ENCODE data around the gene CNOT3. TPM values are rescaled to one million over a fixed set of nuclear protein-coding genes. Genes with fewer than 3 reads are reported as not detected.

Gene CNOT3
- total and polyA plus RNA-seq, 9 of the 15 experiments (the other 6 are each of a cell fraction or from before 2014, with no cell fraction given): 0.27 to 60.4 (median 9.9) TPM

DNA sequence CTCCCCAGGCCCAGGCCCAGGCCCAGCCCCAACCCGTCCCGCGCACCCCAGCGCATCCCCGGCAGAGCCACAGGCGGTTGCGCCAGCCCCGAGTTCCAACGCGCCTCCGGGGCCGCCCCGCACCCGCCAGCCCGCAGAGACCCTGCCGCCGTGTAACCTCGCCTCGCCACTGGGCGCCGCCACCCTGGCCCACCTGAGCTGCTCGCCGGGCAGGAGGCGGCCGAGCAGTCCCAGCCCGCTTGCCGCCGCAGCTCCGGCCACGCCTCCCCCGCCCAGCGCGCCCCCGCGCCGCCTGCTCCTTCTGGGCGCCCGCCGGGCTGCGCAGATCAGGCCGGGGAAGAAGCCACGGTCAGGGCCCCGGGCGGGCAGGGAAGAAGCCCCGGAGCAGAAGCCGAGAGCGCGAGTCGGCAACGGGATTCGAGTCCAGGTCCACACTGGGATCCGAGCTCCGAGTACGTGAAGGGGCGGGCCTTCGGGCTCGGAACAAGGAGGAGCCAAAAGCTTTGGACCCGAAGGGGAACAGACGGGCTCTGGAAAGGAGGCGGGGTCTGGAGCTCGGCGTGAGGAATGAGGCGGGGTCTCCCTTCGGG, 51.7 kb downstream of the CNOT3 start, which contains the start of gene MBOAT7 (continued):
- TF ChIP-seq POLR2G (IDR thresholded peaks at IDR 0.05; ENCODE audit: low read depth, low read length): peak; percentile 92
- no peak for TF ChIP-seq BRD9 (IDR thresholded peaks at IDR 0.05; ENCODE audit: low read depth, partially characterized antibody)
- TF ChIP-seq, protein P1, sequence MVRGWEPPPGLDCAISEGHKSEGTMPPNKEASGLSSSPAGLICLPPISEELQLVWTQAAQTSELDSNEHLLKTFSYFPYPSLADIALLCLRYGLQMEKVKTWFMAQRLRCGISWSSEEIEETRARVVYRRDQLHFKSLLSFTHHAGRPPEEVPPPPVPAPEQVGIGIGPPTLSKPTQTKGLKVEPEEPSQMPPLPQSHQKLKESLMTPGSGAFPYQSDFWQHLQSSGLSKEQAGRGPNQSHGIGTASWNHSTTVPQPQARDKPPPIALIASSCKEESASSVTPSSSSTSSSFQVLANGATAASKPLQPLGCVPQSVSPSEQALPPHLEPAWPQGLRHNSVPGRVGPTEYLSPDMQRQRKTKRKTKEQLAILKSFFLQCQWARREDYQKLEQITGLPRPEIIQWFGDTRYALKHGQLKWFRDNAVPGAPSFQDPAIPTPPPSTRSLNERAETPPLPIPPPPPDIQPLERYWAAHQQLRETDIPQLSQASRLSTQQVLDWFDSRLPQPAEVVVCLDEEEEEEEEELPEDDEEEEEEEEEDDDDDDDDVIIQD (CRISPR knock-in tag; IDR thresholded peaks at IDR 0.05): no peak
- no peak for TF ChIP-seq NCOA1 (IDR thresholded peaks at IDR 0.05; ENCODE audit: low read depth)
- TF ChIP-seq, protein P2, sequence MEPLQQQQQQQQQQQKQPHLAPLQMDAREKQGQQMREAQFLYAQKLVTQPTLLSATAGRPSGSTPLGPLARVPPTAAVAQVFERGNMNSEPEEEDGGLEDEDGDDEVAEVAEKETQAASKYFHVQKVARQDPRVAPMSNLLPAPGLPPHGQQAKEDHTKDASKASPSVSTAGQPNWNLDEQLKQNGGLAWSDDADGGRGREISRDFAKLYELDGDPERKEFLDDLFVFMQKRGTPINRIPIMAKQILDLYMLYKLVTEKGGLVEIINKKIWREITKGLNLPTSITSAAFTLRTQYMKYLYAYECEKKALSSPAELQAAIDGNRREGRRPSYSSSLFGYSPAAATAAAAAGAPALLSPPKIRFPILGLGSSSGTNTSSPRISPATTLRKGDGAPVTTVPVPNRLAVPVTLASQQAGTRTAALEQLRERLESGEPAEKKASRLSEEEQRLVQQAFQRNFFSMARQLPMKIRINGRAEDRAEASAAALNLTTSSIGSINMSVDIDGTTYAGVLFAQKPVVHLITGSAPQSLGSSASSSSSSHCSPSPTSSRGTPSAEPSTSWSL (CRISPR knock-in tag; IDR thresholded peaks at IDR 0.05; ENCODE audit: borderline replicate concordance): no peak
- TF ChIP-seq, protein P3, sequence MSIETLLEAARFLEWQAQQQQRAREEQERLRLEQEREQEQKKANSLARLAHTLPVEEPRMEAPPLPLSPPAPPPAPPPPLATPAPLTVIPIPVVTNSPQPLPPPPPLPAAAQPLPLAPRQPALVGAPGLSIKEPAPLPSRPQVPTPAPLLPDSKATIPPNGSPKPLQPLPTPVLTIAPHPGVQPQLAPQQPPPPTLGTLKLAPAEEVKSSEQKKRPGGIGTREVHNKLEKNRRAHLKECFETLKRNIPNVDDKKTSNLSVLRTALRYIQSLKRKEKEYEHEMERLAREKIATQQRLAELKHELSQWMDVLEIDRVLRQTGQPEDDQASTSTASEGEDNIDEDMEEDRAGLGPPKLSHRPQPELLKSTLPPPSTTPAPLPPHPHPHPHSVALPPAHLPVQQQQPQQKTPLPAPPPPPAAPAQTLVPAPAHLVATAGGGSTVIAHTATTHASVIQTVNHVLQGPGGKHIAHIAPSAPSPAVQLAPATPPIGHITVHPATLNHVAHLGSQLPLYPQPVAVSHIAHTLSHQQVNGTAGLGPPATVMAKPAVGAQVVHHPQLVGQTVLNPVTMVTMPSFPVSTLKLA (conservative IDR thresholded peaks at IDR 0.05): peak in 1 of 2 experiments; percentile 7; a peak in 2 of 4 replicates
- peak; percentile 90 for TF ChIP-seq RB1 (IDR thresholded peaks at IDR 0.05; ENCODE audit: low read depth)
- no peak for TF ChIP-seq PRPF4 (IDR thresholded peaks at IDR 0.05; ENCODE audit: insufficient read depth, low read depth, low read length, poor library complexity, severe bottlenecking)
- TF ChIP-seq NEUROD1 (IDR thresholded peaks at IDR 0.05; ENCODE audit: borderline replicate concordance, low read depth, low read length, partially characterized antibody): peak; percentile 80
- TF ChIP-seq CHCHD3 (CRISPR knock-in tag; IDR thresholded peaks at IDR 0.05): no peak
- peak; percentile 46 to 82; a peak in 1 of 4 replicates for TF ChIP-seq NONO (IDR thresholded peaks at IDR 0.05; ENCODE audit: low read depth in 2 of 2, low read length in 1 of 2)

All from K562 (cell line).